ENCODE measurements around the gene CLDN15.
A peak's percentile ranks its signal among the peaks of the same experiment; 100 is the strongest.

The CLDN15 gene

GRCh38 chr7:101185258-101185839, 52.3 kb downstream of the CLDN15 start:
- TF ChIP-seq, protein P1, sequence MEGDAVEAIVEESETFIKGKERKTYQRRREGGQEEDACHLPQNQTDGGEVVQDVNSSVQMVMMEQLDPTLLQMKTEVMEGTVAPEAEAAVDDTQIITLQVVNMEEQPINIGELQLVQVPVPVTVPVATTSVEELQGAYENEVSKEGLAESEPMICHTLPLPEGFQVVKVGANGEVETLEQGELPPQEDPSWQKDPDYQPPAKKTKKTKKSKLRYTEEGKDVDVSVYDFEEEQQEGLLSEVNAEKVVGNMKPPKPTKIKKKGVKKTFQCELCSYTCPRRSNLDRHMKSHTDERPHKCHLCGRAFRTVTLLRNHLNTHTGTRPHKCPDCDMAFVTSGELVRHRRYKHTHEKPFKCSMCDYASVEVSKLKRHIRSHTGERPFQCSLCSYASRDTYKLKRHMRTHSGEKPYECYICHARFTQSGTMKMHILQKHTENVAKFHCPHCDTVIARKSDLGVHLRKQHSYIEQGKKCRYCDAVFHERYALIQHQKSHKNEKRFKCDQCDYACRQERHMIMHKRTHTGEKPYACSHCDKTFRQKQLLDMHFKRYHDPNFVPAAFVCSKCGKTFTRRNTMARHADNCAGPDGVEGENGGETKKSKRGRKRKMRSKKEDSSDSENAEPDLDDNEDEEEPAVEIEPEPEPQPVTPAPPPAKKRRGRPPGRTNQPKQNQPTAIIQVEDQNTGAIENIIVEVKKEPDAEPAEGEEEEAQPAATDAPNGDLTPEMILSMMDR (IDR thresholded peaks at IDR 0.05; ENCODE audit: low read depth, low read length), result no peak
- no peak overlapping the region for H3K4me3 ChIP-seq (ENCODE audit: low read depth, low read length)
- in situ Hi-C loops (cut with HindIII; ENCODE audit: low sequenced_read_pairs), result no loop called here
- peak; percentile 19 for DNase-seq (ENCODE audit: low read depth, low spot score)
